Upper lobe of left lung (tissue), 6 donors: Measurements from ENCODE around the gene TULP1. TPM values are rescaled to one million over a fixed set of nuclear protein-coding genes. Genes with fewer than 3 reads are reported as not detected.

ENCODE experiments used
- ATAC-seq, 2 donors: fragments of 200-7000 bp; cut with Tn5 transposase; one replicate each; pipeline ENCODE4 v1.9.1; 2022; ENCODE audit warnings: mild to moderate bottlenecking in 2 of 2, moderate library complexity in 2 of 2; ENCODE audit not compliant: low FRiP score in 2 of 2
- DNase-seq, 2 donors: peaks; one replicate each; pipeline ENCODE4 v3.0.0-alpha.2; 2019 to 2020
- H3K27ac ChIP-seq, 4 donors: fragments of 200-600 bp; sonication (generic); one replicate each; pipeline ENCODE4 v1.5.1; 2016 to 2019
- H3K27me3 ChIP-seq, 4 donors: fragments of 200-600 bp; sonication (generic); one replicate each; pipeline ENCODE4 v1.5.1; 2017 to 2019
- H3K36me3 ChIP-seq, 4 donors: fragments of 200-600 bp; sonication (generic); one replicate each; pipeline ENCODE4 v1.5.1; 2016 to 2019
- H3K4me1 ChIP-seq, 4 donors: fragments of 200-600 bp; sonication (generic); one replicate each; pipeline ENCODE4 v1.5.1; 2018 to 2019
- H3K4me3 ChIP-seq, 4 donors: fragments of 200-600 bp; sonication (generic); one replicate each; pipeline ENCODE4 v1.5.1; 2017 to 2019; ENCODE audit warnings: mild to moderate bottlenecking in 2 of 4, moderate library complexity in 1 of 4
- H3K9me3 ChIP-seq, 4 donors: fragments of 200-600 bp; sonication (generic); one replicate each; pipeline ENCODE4 v1.5.1; 2018 to 2019
- CTCF ChIP-seq, 6 experiments: fragments of 450-650 bp in 4 of 6; fragments of 200-600 bp in 2 of 6; sonication (generic) in 2 of 6; IDR thresholded peaks; one replicate each; pipeline ENCODE4 v1.5.1; 2016 to 2019; ENCODE audit warnings: antibody characterized with exemption in 6 of 6
- EP300 ChIP-seq, 4 donors: sonication (generic); formaldehyde crosslinking; IDR thresholded peaks; one replicate each; pipeline ENCODE4 v1.5.1; 2017; ENCODE audit warnings: antibody characterized with exemption in 4 of 4, control low read depth in 2 of 4
- POLR2A ChIP-seq, 4 donors: fragments of 450-650 bp; IDR thresholded peaks; one replicate each; pipeline ENCODE4 v1.5.1; 2016 to 2017; ENCODE audit warnings: antibody characterized with exemption in 4 of 4, mild to moderate bottlenecking in 2 of 4
- POLR2AphosphoS5 ChIP-seq, 2 donors: sonication (generic); formaldehyde crosslinking; IDR thresholded peaks; one replicate each; pipeline ENCODE4 v1.5.1; 2017; ENCODE audit warnings: antibody characterized with exemption in 2 of 2
- WGBS, 2 donors: methylation state at CpG; one replicate each; pipeline ENCODE4 v1.1.5; 2017 to 2018; 5-methylcytosine and 5-hydroxymethylcytosine counted together
- total RNA-seq, 6 donors: library from RNA; depleted of rRNA in 4 of 6; stranded (reverse); fragments of >200 nt in 4 of 6; gene quantifications; one replicate each; pipeline versions ENCODE4 v1.1.0 to v1.2.1, GENCODE V29; 2016 to 2021
- donor health status: DM: no; HTN: no; CAD: no; lungs with moderate emphysema.
- donor health status: DM: no; HTN: yes; CAD: no; lungs with severe emphysema.

Gene TULP1
- total RNA-seq, 6 donors from 2014 or later, result not detected

GRCh38 chr6:35474131-35474941 lies 38.4 kb downstream of the TULP1 start:
- no peak for TF ChIP-seq POLR2AphosphoS5 (IDR thresholded peaks at IDR 0.05)
- H3K4me1 ChIP-seq, result peaks cover 12 to 28% (median 14%) of the 10 kb centered on the region in 4 donors
- H3K27ac ChIP-seq, result no peak overlapping the region
- H3K9me3 ChIP-seq, result no peaks in the 10 kb centered on the region
- no peak overlapping the region for H3K4me3 ChIP-seq
- WGBS, 2 donors, result 93% methylated on average over 9 of the region's 14 CpGs; no CpG with 5 or more reads in 1 of the 2 donors
- no peak for DNase-seq
- ATAC-seq, result no peak
- H3K36me3 ChIP-seq, result peaks cover 3 to 80% (median 42%) of the 10 kb centered on the region in 4 donors
- no peaks in the 10 kb centered on the region for H3K27me3 ChIP-seq

GRCh38 chr6:35473850-35474130 lies 38.9 kb downstream of the TULP1 start:
- H3K27me3 ChIP-seq, result no peaks in the 10 kb centered on the region
- no peak overlapping the region for H3K27ac ChIP-seq
- peaks cover 12 to 33% (median 16%) of the 10 kb centered on the region in 4 donors for H3K4me1 ChIP-seq
- H3K9me3 ChIP-seq, result no peaks in the 10 kb centered on the region
- H3K4me3 ChIP-seq, result no peak overlapping the region
- DNase-seq (no peak), ATAC-seq (no peak)
- peaks cover 3 to 75% (median 41%) of the 10 kb centered on the region in 4 donors for H3K36me3 ChIP-seq
- TF ChIP-seq EP300 (IDR thresholded peaks at IDR 0.05) (no peak), POLR2AphosphoS5 (IDR thresholded peaks at IDR 0.05) (no peak), POLR2A (IDR thresholded peaks at IDR 0.05) (no peak), CTCF (IDR thresholded peaks at IDR 0.05) (no peak)

- H3K36me3 ChIP-seq, result peaks cover 3 to 69% (median 40%) of the 10 kb centered on the region in 4 donors
- no peak for ATAC-seq
- H3K4me1 ChIP-seq, result peaks cover 12 to 35% (median 16%) of the 10 kb centered on the region in 4 donors
- H3K27me3 ChIP-seq, result no peaks in the 10 kb centered on the region
- 90% methylated on average over 8 to 9 of the region's 9 CpGs for WGBS, 2 donors
- no peaks in the 10 kb centered on the region for H3K9me3 ChIP-seq
- no peak overlapping the region for H3K4me3 ChIP-seq
- H3K27ac ChIP-seq, result no peak overlapping the region
- TF ChIP-seq POLR2AphosphoS5 (IDR thresholded peaks at IDR 0.05) (no peak), POLR2A (IDR thresholded peaks at IDR 0.05) (no peak), EP300 (IDR thresholded peaks at IDR 0.05) (no peak), CTCF (IDR thresholded peaks at IDR 0.05) (no peak)
- no peak for DNase-seq
These were observed 39.4 kb downstream of the TULP1 start for GRCh38 chr6:35473075-35473849.

- Histone ChIP-seq H3K4me3 (no peak overlapping the region), H3K9me3 (no peaks in the 10 kb centered on the region), H3K27me3 (no peaks in the 10 kb centered on the region), H3K27ac (peak overlapping the region in 2 of 4 donors; percentile 10 to 18), H3K36me3 (peaks cover 3 to 64% (median 36%) of the 10 kb centered on the region in 4 donors), H3K4me1 (peaks cover 17 to 35% (median 20%) of the 10 kb centered on the region in 4 donors)
- ATAC-seq (no peak), DNase-seq (no peak)
- TF ChIP-seq CTCF (IDR thresholded peaks at IDR 0.05) (no peak), EP300 (IDR thresholded peaks at IDR 0.05) (no peak), POLR2AphosphoS5 (IDR thresholded peaks at IDR 0.05) (no peak), POLR2A (IDR thresholded peaks at IDR 0.05) (no peak)
- 66 to 72% methylated on average over 8 of the region's 8 CpGs for WGBS, 2 donors
These were observed 40.8 kb downstream of the TULP1 start for GRCh38 chr6:35471836-35472345.

- Histone ChIP-seq H3K27ac (peak overlapping the region in 1 of 4 donors; percentile 92), H3K27me3 (no peaks in the 10 kb centered on the region), H3K4me1 (peaks cover 17 to 35% (median 20%) of the 10 kb centered on the region in 4 donors), H3K9me3 (no peaks in the 10 kb centered on the region), H3K4me3 (peak overlapping the region in 1 of 4 donors; percentile 69), H3K36me3 (peaks cover 3 to 57% (median 34%) of the 10 kb centered on the region in 4 donors)
- no peak for ATAC-seq
- DNase-seq, result no peak
- 67 to 77% methylated on average over 1 to 3 of the region's 3 CpGs for WGBS, 2 donors
- no peak for TF ChIP-seq POLR2AphosphoS5 (IDR thresholded peaks at IDR 0.05)
- TF ChIP-seq EP300 (IDR thresholded peaks at IDR 0.05), result no peak
- no peak for TF ChIP-seq CTCF (IDR thresholded peaks at IDR 0.05)
- TF ChIP-seq POLR2A (IDR thresholded peaks at IDR 0.05), result no peak
These were observed 42.0 kb downstream of the TULP1 start for GRCh38 chr6:35470663-35471120.
